ENCODE measurements around the gene SCYL1. TPM values are rescaled to one million over a fixed set of nuclear protein-coding genes. Genes with fewer than 3 reads are reported as not detected.
"Not testable (repeated sequence)": the region's sequence is repeated elsewhere in the genome, so short reads cannot be mapped to it uniquely, and the experiment has no call there.

The SCYL1 gene
- total and polyA plus RNA-seq, 8 donors, result 40.1 to 83.9 (median 43.1) TPM

DNA sequence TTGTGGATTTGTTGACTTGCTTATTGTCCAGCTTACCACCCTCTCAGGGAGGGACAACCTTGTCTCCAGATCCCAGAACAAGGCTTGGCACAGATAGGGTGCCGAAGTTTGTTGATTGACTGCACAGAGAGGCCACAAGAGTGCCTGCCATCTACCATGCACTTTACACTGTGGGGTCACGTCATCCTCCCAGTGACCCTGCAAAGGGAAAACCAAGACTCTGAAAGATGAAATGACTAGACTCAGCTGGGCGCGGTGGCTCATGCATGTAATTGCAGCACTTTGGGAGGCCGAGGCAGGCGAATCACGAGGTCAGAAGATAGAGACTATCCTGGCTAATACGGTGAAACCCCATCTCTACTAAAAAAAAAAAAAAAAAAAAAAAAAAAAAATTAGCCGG lies 37.9 kb downstream of the SCYL1 start:
- no peaks in the 10 kb centered on the region for H3K27me3 ChIP-seq
- FAIRE-seq (no peak), ATAC-seq (no peak), DNase-seq (no peak)
- no peak for TF ChIP-seq CTCF (IDR thresholded peaks at IDR 0.05)
- H3K4me3 ChIP-seq, result no peak overlapping the region
- H3K27ac ChIP-seq, result no peak overlapping the region
- WGBS, 2 donors, result 80 to 85% methylated on average over 8 to 9 of the region's 9 CpGs
- no peaks in the 10 kb centered on the region for H3K36me3 ChIP-seq
- intact Hi-C loops (cut with DNase I), result no loop called here
- H3K9me3 ChIP-seq, result no peaks in the 10 kb centered on the region
- H3K4me1 ChIP-seq, result peaks cover 8 to 19% (median 12%) of the 10 kb centered on the region in 3 donors

DNA sequence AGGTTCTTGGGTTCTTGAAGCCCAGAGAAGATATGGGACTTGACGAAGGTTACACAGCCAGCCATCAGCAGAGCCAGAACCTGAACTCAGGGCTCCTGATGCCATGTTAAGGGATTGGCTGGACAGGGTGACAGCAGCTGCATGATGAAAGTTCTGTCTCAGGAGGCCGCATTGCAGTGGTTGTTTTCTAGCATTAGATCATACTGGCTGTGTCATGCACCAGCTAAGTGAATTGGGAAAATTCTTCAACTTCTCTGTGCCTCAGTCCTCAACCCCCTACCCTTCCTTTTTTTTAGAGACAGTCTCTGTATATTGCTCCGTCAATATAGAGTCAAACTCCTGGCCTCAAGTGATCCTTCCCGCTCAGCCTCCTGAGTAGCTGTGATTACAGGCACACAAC lies 38.7 kb downstream of the SCYL1 start:
- Histone ChIP-seq H3K4me3 (no peak overlapping the region), H3K9me3 (no peaks in the 10 kb centered on the region), H3K27me3 (no peaks in the 10 kb centered on the region), H3K27ac (no peak overlapping the region), H3K4me1 (peaks cover 13 to 23% (median 19%) of the 10 kb centered on the region in 3 donors), H3K36me3 (no peaks in the 10 kb centered on the region)
- ATAC-seq (no peak), FAIRE-seq (no peak), DNase-seq (no peak)
- WGBS, 2 donors, result 88 to 92% methylated on average over 4 of the region's 4 CpGs
- intact Hi-C loops (cut with DNase I), result no loop called here
- no peak for TF ChIP-seq CTCF (IDR thresholded peaks at IDR 0.05)

DNA sequence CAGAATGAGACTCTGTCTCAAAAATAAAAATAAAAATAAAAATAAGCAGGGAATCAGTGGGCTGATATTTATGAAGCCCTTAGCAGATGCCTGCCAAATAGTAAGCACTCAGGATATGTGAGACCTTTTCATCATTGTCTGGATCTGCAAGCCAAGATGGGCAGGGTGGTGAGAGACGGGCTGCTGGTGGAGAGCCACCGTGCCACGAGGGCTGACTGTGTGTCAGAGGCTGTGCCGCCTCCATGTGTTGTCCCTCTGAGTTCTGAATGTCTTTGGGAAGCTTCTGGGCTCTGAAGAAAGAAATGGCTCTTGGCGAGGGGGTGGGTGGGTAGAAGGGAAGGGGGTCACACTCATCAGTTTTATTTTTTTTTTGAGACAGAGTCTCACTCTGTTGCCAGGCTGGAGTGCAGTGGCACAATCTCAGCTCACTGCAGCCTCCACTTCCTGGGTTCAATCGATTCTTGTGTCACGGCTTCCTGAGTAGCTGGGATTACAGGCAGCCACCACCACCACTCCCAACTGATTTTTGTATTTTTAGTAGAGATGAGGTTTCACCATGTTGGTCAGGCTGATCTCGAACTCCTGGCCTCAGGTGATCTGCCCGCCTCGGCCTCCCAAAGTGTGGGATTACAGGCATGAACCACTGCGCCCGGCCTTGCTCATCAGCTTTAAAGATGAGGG lies 40.1 kb downstream of the SCYL1 start:
- ATAC-seq; H3K4me3 ChIP-seq; intact Hi-C loops (cut with DNase I); H3K27ac ChIP-seq; FAIRE-seq; H3K36me3 ChIP-seq; H3K9me3 ChIP-seq; H3K27me3 ChIP-seq: not testable (repeated sequence)
- H3K4me1 ChIP-seq, result peaks cover 12 to 15% (median 15%) of the 10 kb centered on the region in 3 donors
- 85 to 90% methylated on average over 12 of the region's 12 CpGs for WGBS, 2 donors
- DNase-seq, result peak in 1 of 6 donors; percentile 24

GRCh38 chr11:65565624-65566453 lies 41.0 kb downstream of the SCYL1 start:
- no peak overlapping the region for H3K27ac ChIP-seq
- intact Hi-C loops (cut with DNase I), result no loop called here
- ATAC-seq (no peak), FAIRE-seq (no peak), DNase-seq (peak in 1 of 6 donors; percentile 32)
- H3K27me3 ChIP-seq, result no peaks in the 10 kb centered on the region
- WGBS, 2 donors, result 81 to 84% methylated on average over 7 of the region's 7 CpGs
- no peak for TF ChIP-seq CTCF (IDR thresholded peaks at IDR 0.05)
- H3K4me1 ChIP-seq, result peaks cover 12 to 17% (median 13%) of the 10 kb centered on the region in 3 donors
- H3K4me3 ChIP-seq, result no peak overlapping the region
- H3K36me3 ChIP-seq, result no peaks in the 10 kb centered on the region
- no peaks in the 10 kb centered on the region for H3K9me3 ChIP-seq

GRCh38 chr11:65569164-65569972 lies 44.5 kb downstream of the SCYL1 start:
- 4 to 5% methylated on average over 28 of the region's 28 CpGs for WGBS, 2 donors
- TF ChIP-seq CTCF (IDR thresholded peaks at IDR 0.05), result no peak
- Histone ChIP-seq H3K27me3 (no peaks in the 10 kb centered on the region), H3K9me3 (no peaks in the 10 kb centered on the region), H3K4me3 (peak overlapping the region; percentile 71 to 88 (median 84)), H3K4me1 (peaks cover 26 to 36% (median 28%) of the 10 kb centered on the region in 3 donors), H3K36me3 (no peaks in the 10 kb centered on the region), H3K27ac (peak overlapping the region; percentile 77 to 96 (median 86))
- peak in 1 of 6 donors; percentile 72 for DNase-seq
- peak; percentile 5 to 8 (median 6) for ATAC-seq
- intact Hi-C loops (cut with DNase I), result no loop called here
- no peak for FAIRE-seq

All from pancreas (tissue), 10 donors.